K562 (cell line): ENCODE measurements around the gene TOX2.

Experiments
- EP300 ChIP-seq: IDR thresholded peaks from 2 replicates; pipeline ENCODE4 v1.6.1; 2012; ENCODE audit warnings: low read length, improper control_type of control experiment
- HNRNPUL1 ChIP-seq: fragments of 200-400 bp; formaldehyde crosslinking; IDR thresholded peaks from 2 replicates; pipeline ENCODE4 v1.6.1; 2017; ENCODE audit warnings: low read length
- RCOR1 ChIP-seq, 2 experiments: IDR thresholded peaks; 2 replicates each; pipeline ENCODE4 v1.6.1; 2012; ENCODE audit warnings: low read depth in 2 of 2, low read length in 2 of 2, borderline replicate concordance in 1 of 2, improper control_type of control experiment in 1 of 2
- SIX5 ChIP-seq, 2 experiments: IDR thresholded peaks; 2 replicates each; pipeline ENCODE4 v1.6.1; 2011; ENCODE audit warnings: low read length in 2 of 2, borderline replicate concordance in 1 of 2, low read depth in 1 of 2, mild to moderate bottlenecking in 1 of 2, moderate library complexity in 1 of 2; ENCODE audit not compliant: insufficient read depth in 1 of 2
- ZNF140 ChIP-seq: fragments of 250-450 bp; sonication (Bioruptor Pico); IDR thresholded peaks from 2 replicates; pipeline ENCODE4 v1.8.0; 2021; ENCODE audit warnings: moderate library complexity, mild to moderate bottlenecking, inconsistent platforms
- ZNF232 ChIP-seq: sonication (generic); formaldehyde crosslinking; IDR thresholded peaks from 2 replicates; pipeline ENCODE4 v1.8.0; 2022; ENCODE audit warnings: mild to moderate bottlenecking, missing genetic modification reagents
- TF ChIP-seq, protein P1 (sequence below), 2 experiments: fragments of 450-650 bp in 1 of 2; sonication (generic) in 1 of 2; formaldehyde crosslinking; conservative IDR thresholded peaks; 2 replicates each; pipeline versions ENCODE4 v1.4.0 to v1.8.1; 2020 to 2022; ENCODE audit warnings: mild to moderate bottlenecking in 1 of 2, missing genetic modification reagents in 1 of 2
- TF ChIP-seq, protein P2 (sequence below): sonication (generic); formaldehyde crosslinking; IDR thresholded peaks from 2 replicates; pipeline ENCODE4 v1.8.0; 2023; ENCODE audit warnings: mild to moderate bottlenecking, missing genetic modification reagents
- TF ChIP-seq, protein P3 (sequence below), 3 experiments: IDR thresholded peaks in 2 of 3; conservative IDR thresholded peaks in 1 of 3; 2 replicates each; pipeline ENCODE4 v1.5.1; 2011 to 2012; ENCODE audit warnings: low read length in 3 of 3, mild to moderate bottlenecking in 3 of 3, control low read depth in 2 of 3, improper control_type of control experiment in 1 of 3, inconsistent platforms in 1 of 3, low read depth in 1 of 3, mixed read lengths in 1 of 3, moderate library complexity in 1 of 3; ENCODE audit not compliant: insufficient read depth in 2 of 3

- TF ChIP-seq ZNF140 (CRISPR knock-in tag) (no peak), HNRNPUL1 (no peak), ZNF232 (CRISPR knock-in tag) (no peak), SIX5 (IDR thresholded peaks at IDR 0.05; ENCODE audit: borderline replicate concordance in 1 of 2, insufficient read depth in 1 of 2, low read depth in 1 of 2, low read length in 2 of 2) (no peak), EP300 (no peak), RCOR1 (IDR thresholded peaks at IDR 0.05; ENCODE audit: borderline replicate concordance in 1 of 2, low read depth in 2 of 2, low read length in 2 of 2) (no peak)
- TF ChIP-seq, protein P1, sequence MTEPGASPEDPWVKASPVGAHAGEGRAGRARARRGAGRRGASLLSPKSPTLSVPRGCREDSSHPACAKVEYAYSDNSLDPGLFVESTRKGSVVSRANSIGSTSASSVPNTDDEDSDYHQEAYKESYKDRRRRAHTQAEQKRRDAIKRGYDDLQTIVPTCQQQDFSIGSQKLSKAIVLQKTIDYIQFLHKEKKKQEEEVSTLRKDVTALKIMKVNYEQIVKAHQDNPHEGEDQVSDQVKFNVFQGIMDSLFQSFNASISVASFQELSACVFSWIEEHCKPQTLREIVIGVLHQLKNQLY (CRISPR knock-in tag; conservative IDR thresholded peaks at IDR 0.05) = no peak
- TF ChIP-seq, protein P2, sequence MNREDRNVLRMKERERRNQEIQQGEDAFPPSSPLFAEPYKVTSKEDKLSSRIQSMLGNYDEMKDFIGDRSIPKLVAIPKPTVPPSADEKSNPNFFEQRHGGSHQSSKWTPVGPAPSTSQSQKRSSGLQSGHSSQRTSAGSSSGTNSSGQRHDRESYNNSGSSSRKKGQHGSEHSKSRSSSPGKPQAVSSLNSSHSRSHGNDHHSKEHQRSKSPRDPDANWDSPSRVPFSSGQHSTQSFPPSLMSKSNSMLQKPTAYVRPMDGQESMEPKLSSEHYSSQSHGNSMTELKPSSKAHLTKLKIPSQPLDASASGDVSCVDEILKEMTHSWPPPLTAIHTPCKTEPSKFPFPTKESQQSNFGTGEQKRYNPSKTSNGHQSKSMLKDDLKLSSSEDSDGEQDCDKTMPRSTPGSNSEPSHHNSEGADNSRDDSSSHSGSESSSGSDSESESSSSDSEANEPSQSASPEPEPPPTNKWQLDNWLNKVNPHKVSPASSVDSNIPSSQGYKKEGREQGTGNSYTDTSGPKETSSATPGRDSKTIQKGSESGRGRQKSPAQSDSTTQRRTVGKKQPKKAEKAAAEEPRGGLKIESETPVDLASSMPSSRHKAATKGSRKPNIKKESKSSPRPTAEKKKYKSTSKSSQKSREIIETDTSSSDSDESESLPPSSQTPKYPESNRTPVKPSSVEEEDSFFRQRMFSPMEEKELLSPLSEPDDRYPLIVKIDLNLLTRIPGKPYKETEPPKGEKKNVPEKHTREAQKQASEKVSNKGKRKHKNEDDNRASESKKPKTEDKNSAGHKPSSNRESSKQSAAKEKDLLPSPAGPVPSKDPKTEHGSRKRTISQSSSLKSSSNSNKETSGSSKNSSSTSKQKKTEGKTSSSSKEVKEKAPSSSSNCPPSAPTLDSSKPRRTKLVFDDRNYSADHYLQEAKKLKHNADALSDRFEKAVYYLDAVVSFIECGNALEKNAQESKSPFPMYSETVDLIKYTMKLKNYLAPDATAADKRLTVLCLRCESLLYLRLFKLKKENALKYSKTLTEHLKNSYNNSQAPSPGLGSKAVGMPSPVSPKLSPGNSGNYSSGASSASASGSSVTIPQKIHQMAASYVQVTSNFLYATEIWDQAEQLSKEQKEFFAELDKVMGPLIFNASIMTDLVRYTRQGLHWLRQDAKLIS (CRISPR knock-in tag) = no peak
- TF ChIP-seq, protein P3, sequence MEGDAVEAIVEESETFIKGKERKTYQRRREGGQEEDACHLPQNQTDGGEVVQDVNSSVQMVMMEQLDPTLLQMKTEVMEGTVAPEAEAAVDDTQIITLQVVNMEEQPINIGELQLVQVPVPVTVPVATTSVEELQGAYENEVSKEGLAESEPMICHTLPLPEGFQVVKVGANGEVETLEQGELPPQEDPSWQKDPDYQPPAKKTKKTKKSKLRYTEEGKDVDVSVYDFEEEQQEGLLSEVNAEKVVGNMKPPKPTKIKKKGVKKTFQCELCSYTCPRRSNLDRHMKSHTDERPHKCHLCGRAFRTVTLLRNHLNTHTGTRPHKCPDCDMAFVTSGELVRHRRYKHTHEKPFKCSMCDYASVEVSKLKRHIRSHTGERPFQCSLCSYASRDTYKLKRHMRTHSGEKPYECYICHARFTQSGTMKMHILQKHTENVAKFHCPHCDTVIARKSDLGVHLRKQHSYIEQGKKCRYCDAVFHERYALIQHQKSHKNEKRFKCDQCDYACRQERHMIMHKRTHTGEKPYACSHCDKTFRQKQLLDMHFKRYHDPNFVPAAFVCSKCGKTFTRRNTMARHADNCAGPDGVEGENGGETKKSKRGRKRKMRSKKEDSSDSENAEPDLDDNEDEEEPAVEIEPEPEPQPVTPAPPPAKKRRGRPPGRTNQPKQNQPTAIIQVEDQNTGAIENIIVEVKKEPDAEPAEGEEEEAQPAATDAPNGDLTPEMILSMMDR (IDR thresholded peaks at IDR 0.05 in 2 of 3, conservative IDR thresholded peaks at IDR 0.05 in 1 of 3; ENCODE audit: insufficient read depth in 2 of 3, low read depth in 1 of 3, low read length in 3 of 3) = no peak
These were observed 27.5 kb downstream of the TOX2 start for GRCh38 chr20:43942201-43942590.
